Common myeloid progenitor, CD34-positive (primary cell): ENCODE results near the gene NCOA3.

Experiments used
- CTCF ChIA-PET: fragments of 350-600 bp; sonication (Branson Sonifier 250); formaldehyde crosslinking; loops from one replicate; lab custom pipeline; 2021; ENCODE audit warnings: antibody characterized with exemption; lab: Charles Lee
- POLR2A ChIA-PET: fragments of 350-600 bp; sonication (Branson Sonifier 250); formaldehyde crosslinking; loops from one replicate; lab custom pipeline; 2021; ENCODE audit warnings: antibody characterized with exemption; lab: Charles Lee
- DNase-seq, 3 donors: peaks; one replicate each; pipeline versions ENCODE4 v3.0.0 to v3.0.0-alpha.2; 2013
- H3K27ac ChIP-seq, 2 experiments: 1 replicate in 1 of 2; 2 replicates in 1 of 2; pipeline ENCODE4 v1.7.0; 2013; ENCODE audit warnings: inconsistent platforms in 2 of 2, low read length in 2 of 2, mild to moderate bottlenecking in 2 of 2, low read depth in 1 of 2, moderate library complexity in 1 of 2; ENCODE audit not compliant: severe bottlenecking in 2 of 2, insufficient read depth in 1 of 2, poor library complexity in 1 of 2
- H3K27me3 ChIP-seq, 5 experiments: replicated peaks in 2 of 5; 1 replicate in 3 of 5; 2 replicates in 2 of 5; pipeline versions ENCODE4 v1.6.1 to v1.7.0; 2013; ENCODE audit warnings: low read length in 4 of 5, mild to moderate bottlenecking in 2 of 5, moderate library complexity in 2 of 5, inconsistent platforms in 1 of 5; ENCODE audit not compliant: insufficient read depth in 5 of 5, control insufficient read depth in 4 of 5
- H3K36me3 ChIP-seq, 4 experiments: 1 replicate in 2 of 4; 2 replicates in 2 of 4; pipeline versions ENCODE4 v1.6.1 to v1.7.0; 2013; ENCODE audit warnings: low read length in 3 of 4, control low read depth in 1 of 4, mild to moderate bottlenecking in 1 of 4; ENCODE audit not compliant: control insufficient read depth in 4 of 4, insufficient read depth in 4 of 4
- H3K4me1 ChIP-seq, 4 experiments: 1 replicate in 3 of 4; 2 replicates in 1 of 4; pipeline versions ENCODE4 v1.6.1 to v1.7.1; 2013; ENCODE audit warnings: low read length in 3 of 4, mild to moderate bottlenecking in 3 of 4, control low read depth in 1 of 4, inconsistent platforms in 1 of 4, moderate library complexity in 1 of 4; ENCODE audit not compliant: control insufficient read depth in 4 of 4, insufficient read depth in 4 of 4; ENCODE audit errors: control extremely low read depth in 1 of 4
- H3K4me3 ChIP-seq, 7 experiments: 1 replicate in 4 of 7; 2 replicates in 3 of 7; pipeline versions ENCODE4 v1.5.1 to v1.7.0; 2013; ENCODE audit warnings: mild to moderate bottlenecking in 7 of 7, low read length in 6 of 7, moderate library complexity in 6 of 7, inconsistent platforms in 2 of 7, low read depth in 2 of 7, control low read depth in 1 of 7; ENCODE audit not compliant: insufficient read depth in 4 of 7, control insufficient read depth in 1 of 7; ENCODE audit errors: extremely low read depth in 1 of 7
- H3K9me3 ChIP-seq, 5 experiments: 1 replicate in 4 of 5; 2 replicates in 1 of 5; pipeline versions ENCODE4 v1.6.1 to v1.7.1; 2013; ENCODE audit warnings: low read length in 4 of 5, mild to moderate bottlenecking in 2 of 5, inconsistent platforms in 1 of 5, low read depth in 1 of 5, moderate library complexity in 1 of 5; ENCODE audit not compliant: control insufficient read depth in 4 of 5, insufficient read depth in 2 of 5; ENCODE audit errors: control extremely low read depth in 1 of 5
- WGBS: methylation state at CpG from one replicate; pipeline ENCODE4 v1.1.5; 2013; ENCODE audit not compliant: insufficient coverage; 5-methylcytosine and 5-hydroxymethylcytosine counted together

NCOA3 gene

DNA sequence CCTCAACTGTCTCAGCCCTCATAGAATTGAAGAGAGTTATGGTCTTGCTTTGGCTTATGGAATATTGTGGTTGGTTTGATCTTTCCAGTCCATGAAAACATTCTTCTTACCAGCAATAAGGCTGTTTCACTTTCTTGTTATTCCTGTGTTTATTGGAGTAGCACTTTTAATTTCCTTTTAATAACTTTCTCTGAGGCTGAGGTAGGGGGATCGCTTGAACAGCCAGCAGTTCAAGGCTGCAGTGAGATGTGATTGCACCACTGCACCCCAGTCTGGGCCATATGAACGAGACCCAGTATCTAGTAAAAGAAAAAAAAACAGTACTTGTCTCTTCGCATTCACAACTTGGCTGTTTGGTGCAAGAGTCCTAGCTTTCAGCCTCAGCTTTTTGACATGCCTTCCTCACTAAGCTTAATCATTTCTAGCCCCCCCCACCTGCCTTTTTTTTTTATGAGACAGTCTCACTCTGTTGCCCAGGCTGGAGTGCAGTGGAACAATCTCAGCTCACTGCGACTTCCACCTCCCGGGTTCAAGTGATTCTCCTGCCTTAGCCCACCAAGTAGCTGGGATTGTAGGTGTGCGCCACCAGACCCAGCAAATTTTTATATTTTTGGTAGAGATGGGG is 70.5 kb downstream of the NCOA3 start:
- POLR2A ChIA-PET, result no interaction called here
- no peak for DNase-seq

DNA sequence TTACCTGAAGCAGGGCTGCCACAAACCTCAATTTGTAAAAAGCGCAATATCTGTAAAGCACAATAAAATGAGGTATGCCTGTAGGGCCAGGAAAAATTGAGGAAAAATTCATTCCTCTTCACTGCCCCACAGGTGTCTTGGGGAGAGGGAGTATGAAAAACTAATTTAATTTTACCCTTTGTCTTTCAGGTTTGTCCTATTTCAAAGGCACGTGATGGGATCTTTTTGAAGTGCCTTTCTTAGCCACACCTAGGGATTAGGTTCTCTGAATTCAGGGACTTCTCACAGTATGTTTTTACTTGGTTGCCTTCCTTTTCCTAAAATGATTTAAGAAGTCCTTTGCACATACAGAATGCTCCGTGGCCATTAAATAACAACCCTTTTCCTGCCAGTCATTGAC is 71.9 kb downstream of the NCOA3 start:
- 100% methylated on average over 2 of the region's 3 CpGs for WGBS
- no peaks in the 10 kb centered on the region for H3K27me3 ChIP-seq
- peak overlapping the region in 1 of 2 experiments; percentile 29 for H3K27ac ChIP-seq
- H3K9me3 ChIP-seq, result peaks cover 0 to 16% (median 4%) of the 10 kb centered on the region in 5 experiments
- POLR2A ChIA-PET, result no interaction called here
- H3K36me3 ChIP-seq, result peaks cover 0 to 21% (median 3%) of the 10 kb centered on the region in 4 experiments
- H3K4me3 ChIP-seq, result no peak overlapping the region
- DNase-seq, result no peak
- CTCF ChIA-PET, result no interaction called here
- peaks cover 11 to 25% (median 17%) of the 10 kb centered on the region in 4 experiments for H3K4me1 ChIP-seq

More for the DNA sequence above, 70.5 kb downstream of the NCOA3 start:
- Histone ChIP-seq H3K4me1 (peaks cover 9 to 34% (median 17%) of the 10 kb centered on the region in 4 experiments), H3K4me3 (no peak overlapping the region), H3K27ac (no peak overlapping the region), H3K27me3 (no peaks in the 10 kb centered on the region), H3K36me3 (peaks cover 0 to 21% (median 3%) of the 10 kb centered on the region in 4 experiments), H3K9me3 (peaks cover 0 to 16% (median 4%) of the 10 kb centered on the region in 5 experiments)
- CTCF ChIA-PET, result no interaction called here
- 98% methylated on average over 6 of the region's 6 CpGs for WGBS

DNA sequence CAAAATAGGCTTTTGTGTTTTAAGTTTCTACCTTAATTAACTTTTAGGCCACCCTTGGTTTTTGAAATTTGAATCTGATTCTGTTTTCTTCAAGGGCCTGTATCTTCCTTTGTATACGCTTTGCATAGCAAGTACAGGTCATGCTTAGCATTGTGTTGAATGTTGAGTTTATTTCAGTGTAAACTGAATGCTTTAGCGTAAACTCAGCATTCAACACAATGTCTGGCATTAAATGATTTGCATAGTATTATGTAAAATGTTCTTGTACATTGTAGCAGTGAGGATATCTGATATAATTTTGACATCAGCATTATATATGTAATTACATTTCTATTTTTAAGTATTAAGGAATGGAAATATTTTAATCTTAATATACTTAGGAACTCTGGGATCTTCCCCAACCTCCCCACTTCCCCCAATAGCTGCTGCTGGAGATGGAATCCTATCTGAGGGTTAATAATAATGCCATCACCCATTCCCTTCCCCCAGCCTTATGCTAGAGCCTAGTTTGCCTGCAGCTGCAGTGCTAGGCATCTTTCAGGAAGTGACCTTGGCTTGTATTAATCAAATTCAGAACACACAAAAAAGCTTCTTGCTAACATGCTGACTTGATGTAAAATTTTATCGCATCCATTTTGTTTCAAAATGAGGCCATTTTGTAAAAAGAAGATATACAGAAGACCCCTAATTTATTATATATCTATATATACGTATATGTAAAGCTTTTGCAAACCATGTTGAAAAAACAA is 73.1 kb downstream of the NCOA3 start:
- peaks cover 11 to 25% (median 17%) of the 10 kb centered on the region in 4 experiments for H3K4me1 ChIP-seq
- ChIA-PET CTCF (interaction anchor here (1.0 kb wide), 1 partner anchor 16 kb away, joined by 3 read pairs; no protein-coding TSS in a partner anchor), POLR2A (interaction anchor here (0.7 kb wide), 1 partner anchor 7 kb away, joined by 3 read pairs; no protein-coding TSS in a partner anchor)
- no peaks in the 10 kb centered on the region for H3K27me3 ChIP-seq
- peaks cover 0 to 16% (median 4%) of the 10 kb centered on the region in 5 experiments for H3K9me3 ChIP-seq
- peaks cover 0 to 18% (median 3%) of the 10 kb centered on the region in 4 experiments for H3K36me3 ChIP-seq
- no peak overlapping the region for H3K27ac ChIP-seq
- WGBS, result 100% methylated on average over 1 of the region's 4 CpGs
- DNase-seq, result peak; percentile 29 to 72 (median 57)
- H3K4me3 ChIP-seq, result no peak overlapping the region

DNA sequence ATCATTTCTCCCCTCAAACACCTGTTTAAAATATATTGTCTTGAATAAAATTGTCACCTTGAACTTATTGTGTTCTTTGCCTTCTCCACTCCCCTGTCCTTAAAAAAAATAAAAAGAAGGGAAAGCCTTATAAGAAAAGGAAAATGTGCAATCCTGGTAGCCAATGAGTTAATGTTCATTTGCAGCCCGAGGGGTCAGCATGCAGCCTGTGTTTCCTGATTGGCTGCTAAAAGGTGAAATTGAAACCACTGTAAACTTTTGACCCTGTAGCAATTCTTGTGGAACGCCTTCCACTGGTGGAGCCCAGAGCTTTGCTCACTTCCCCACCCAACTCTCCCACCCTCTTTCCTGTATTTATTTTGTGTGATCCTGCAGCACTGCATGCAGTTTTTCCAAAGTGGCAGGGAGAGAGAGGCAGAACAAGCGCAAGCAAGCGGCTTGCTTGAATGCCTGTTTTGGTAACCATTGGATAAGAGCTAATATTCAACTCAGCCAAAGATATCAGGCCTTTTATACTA is 74.9 kb downstream of the NCOA3 start:
- Histone ChIP-seq H3K4me3 (peak overlapping the region in 3 of 7 experiments; percentile 41 to 66 (median 59)), H3K9me3 (peaks cover 0 to 7% (median 1%) of the 10 kb centered on the region in 5 experiments), H3K27me3 (no peaks in the 10 kb centered on the region), H3K27ac (peak overlapping the region in 1 of 2 experiments; percentile 37), H3K36me3 (peaks cover 0 to 9% (median 0%) of the 10 kb centered on the region in 4 experiments), H3K4me1 (peaks cover 11 to 25% (median 17%) of the 10 kb centered on the region in 4 experiments)
- peak; percentile 13 to 26 (median 18) for DNase-seq
- POLR2A ChIA-PET, result interaction anchor here (0.6 to 1.1 kb wide), 2 partner anchors 10 to 342 kb away, joined by 3 to 7 read pairs; no protein-coding TSS in a partner anchor
- CTCF ChIA-PET, result interaction anchor here (1.2 to 1.6 kb wide), 4 partner anchors 9 to 164 kb away, joined by 3 to 5 read pairs (median 4); partner anchors contain the start of gene NCOA3
- WGBS, result 0% methylated on average over 1 of the region's 4 CpGs

GRCh38 chr20:47577314-47577713 is 75.6 kb downstream of the NCOA3 start:
- H3K9me3 ChIP-seq, result no peaks in the 10 kb centered on the region

GRCh38 chr20:47578543-47578942 is 76.9 kb downstream of the NCOA3 start:
- no CpG with 5 or more reads among the region's 1 CpG for WGBS
- ChIA-PET POLR2A (no interaction called here), CTCF (interaction anchor here (0.5 to 1.0 kb wide), 2 partner anchors 18 to 229 kb away, joined by 3 read pairs; no protein-coding TSS in a partner anchor)
- Histone ChIP-seq H3K4me3 (no peak overlapping the region), H3K27me3 (no peaks in the 10 kb centered on the region), H3K36me3 (no peaks in the 10 kb centered on the region), H3K27ac (no peak overlapping the region), H3K9me3 (no peaks in the 10 kb centered on the region), H3K4me1 (peaks cover 11 to 25% (median 17%) of the 10 kb centered on the region in 4 experiments)
- no peak for DNase-seq

More at GRCh38 chr20:47577314-47577713, 75.6 kb downstream of the NCOA3 start:
- Histone ChIP-seq H3K4me3 (no peak overlapping the region), H3K27me3 (no peaks in the 10 kb centered on the region), H3K27ac (no peak overlapping the region), H3K4me1 (peaks cover 11 to 25% (median 17%) of the 10 kb centered on the region in 4 experiments), H3K36me3 (peaks cover 0 to 2% (median 0%) of the 10 kb centered on the region in 4 experiments)
- CTCF ChIA-PET, result interaction anchor here (1.2 to 1.6 kb wide), 4 partner anchors 8 to 164 kb away, joined by 3 to 5 read pairs (median 4); partner anchors contain the start of gene NCOA3
- DNase-seq, result no peak
- POLR2A ChIA-PET, result interaction anchor here (1.1 kb wide), 1 partner anchor 11 kb away, joined by 3 read pairs; no protein-coding TSS in a partner anchor
